Measurements from ENCODE around the gene SLC4A3.
A peak's percentile ranks its signal among the peaks of the same experiment; 100 is the strongest.

DNA sequence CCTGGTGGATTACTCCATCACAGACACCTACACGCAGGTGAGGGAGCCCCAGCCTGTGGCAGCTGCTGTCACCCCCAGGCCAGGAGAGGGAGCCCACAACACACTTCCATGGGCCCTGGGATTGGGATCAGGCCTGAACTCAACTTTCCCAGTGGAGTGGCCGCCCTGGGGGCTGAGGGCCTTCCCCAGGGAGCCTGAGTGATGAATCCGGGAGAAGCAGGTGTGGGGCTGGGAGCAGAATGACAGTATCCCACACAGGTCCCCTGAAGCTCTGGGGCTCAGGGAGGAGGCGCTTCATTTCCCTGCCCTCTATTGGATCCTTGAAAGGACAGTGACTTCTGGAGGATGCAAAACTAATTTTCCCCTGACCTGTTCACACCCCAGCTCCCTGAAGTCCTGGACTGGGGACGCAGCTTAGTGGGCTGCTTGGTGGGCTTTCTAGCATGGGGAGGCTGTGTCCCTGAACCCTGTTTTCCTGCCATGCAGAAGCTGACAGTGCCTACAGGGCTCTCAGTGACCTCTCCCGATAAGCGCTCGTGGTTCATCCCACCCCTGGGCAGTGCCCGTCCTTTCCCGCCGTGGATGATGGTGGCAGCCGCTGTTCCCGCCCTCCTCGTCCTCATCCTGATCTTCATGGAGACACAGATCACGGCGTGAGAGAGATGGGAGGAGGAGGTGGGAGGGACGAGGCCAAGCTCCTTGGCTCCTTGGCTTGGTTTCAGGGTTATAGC lies 11.0 kb downstream of the SLC4A3 start:
- TF ChIP-seq EZH2 (IDR thresholded peaks at IDR 0.05) (no peak), ZNF274 (IDR thresholded peaks at IDR 0.05; ENCODE audit: low read depth, low read length) (no peak), CBX3 (IDR thresholded peaks at IDR 0.05; ENCODE audit: low read depth) (no peak), ELF1 (IDR thresholded peaks at IDR 0.05; ENCODE audit: borderline replicate concordance, low read depth) (no peak), POLR2A (IDR thresholded peaks at IDR 0.05; ENCODE audit: borderline replicate concordance, extremely low read depth, insufficient read depth, insufficient read length) (no peak), EZH2phosphoT487 (IDR thresholded peaks at IDR 0.05; ENCODE audit: borderline replicate concordance) (no peak), POLR2AphosphoS5 (IDR thresholded peaks at IDR 0.05; ENCODE audit: low read depth, low read length) (no peak), YY1 (IDR thresholded peaks at IDR 0.05; ENCODE audit: extremely low read depth, insufficient replicate concordance, low read depth, low read length) (no peak), CEBPB (IDR thresholded peaks at IDR 0.05; ENCODE audit: low read depth) (no peak), SP1 (IDR thresholded peaks at IDR 0.05; ENCODE audit: low read depth) (no peak)
- TF ChIP-seq, protein P1, sequence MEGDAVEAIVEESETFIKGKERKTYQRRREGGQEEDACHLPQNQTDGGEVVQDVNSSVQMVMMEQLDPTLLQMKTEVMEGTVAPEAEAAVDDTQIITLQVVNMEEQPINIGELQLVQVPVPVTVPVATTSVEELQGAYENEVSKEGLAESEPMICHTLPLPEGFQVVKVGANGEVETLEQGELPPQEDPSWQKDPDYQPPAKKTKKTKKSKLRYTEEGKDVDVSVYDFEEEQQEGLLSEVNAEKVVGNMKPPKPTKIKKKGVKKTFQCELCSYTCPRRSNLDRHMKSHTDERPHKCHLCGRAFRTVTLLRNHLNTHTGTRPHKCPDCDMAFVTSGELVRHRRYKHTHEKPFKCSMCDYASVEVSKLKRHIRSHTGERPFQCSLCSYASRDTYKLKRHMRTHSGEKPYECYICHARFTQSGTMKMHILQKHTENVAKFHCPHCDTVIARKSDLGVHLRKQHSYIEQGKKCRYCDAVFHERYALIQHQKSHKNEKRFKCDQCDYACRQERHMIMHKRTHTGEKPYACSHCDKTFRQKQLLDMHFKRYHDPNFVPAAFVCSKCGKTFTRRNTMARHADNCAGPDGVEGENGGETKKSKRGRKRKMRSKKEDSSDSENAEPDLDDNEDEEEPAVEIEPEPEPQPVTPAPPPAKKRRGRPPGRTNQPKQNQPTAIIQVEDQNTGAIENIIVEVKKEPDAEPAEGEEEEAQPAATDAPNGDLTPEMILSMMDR (IDR thresholded peaks at IDR 0.05 in 2 of 3, conservative IDR thresholded peaks at IDR 0.05 in 1 of 3; ENCODE audit: borderline replicate concordance in 1 of 3, insufficient read depth in 1 of 3, low read depth in 2 of 3, low read length in 2 of 3): peak in 2 of 3 experiments; percentile 33 to 41; a peak in 4 of 6 replicates
- TF ChIP-seq, protein P2, sequence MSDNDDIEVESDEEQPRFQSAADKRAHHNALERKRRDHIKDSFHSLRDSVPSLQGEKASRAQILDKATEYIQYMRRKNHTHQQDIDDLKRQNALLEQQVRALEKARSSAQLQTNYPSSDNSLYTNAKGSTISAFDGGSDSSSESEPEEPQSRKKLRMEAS (IDR thresholded peaks at IDR 0.05): no peak
- TF ChIP-seq, protein P3, sequence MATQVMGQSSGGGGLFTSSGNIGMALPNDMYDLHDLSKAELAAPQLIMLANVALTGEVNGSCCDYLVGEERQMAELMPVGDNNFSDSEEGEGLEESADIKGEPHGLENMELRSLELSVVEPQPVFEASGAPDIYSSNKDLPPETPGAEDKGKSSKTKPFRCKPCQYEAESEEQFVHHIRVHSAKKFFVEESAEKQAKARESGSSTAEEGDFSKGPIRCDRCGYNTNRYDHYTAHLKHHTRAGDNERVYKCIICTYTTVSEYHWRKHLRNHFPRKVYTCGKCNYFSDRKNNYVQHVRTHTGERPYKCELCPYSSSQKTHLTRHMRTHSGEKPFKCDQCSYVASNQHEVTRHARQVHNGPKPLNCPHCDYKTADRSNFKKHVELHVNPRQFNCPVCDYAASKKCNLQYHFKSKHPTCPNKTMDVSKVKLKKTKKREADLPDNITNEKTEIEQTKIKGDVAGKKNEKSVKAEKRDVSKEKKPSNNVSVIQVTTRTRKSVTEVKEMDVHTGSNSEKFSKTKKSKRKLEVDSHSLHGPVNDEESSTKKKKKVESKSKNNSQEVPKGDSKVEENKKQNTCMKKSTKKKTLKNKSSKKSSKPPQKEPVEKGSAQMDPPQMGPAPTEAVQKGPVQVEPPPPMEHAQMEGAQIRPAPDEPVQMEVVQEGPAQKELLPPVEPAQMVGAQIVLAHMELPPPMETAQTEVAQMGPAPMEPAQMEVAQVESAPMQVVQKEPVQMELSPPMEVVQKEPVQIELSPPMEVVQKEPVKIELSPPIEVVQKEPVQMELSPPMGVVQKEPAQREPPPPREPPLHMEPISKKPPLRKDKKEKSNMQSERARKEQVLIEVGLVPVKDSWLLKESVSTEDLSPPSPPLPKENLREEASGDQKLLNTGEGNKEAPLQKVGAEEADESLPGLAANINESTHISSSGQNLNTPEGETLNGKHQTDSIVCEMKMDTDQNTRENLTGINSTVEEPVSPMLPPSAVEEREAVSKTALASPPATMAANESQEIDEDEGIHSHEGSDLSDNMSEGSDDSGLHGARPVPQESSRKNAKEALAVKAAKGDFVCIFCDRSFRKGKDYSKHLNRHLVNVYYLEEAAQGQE (IDR thresholded peaks at IDR 0.05; ENCODE audit: low read depth): no peak
- TF ChIP-seq, protein P4, sequence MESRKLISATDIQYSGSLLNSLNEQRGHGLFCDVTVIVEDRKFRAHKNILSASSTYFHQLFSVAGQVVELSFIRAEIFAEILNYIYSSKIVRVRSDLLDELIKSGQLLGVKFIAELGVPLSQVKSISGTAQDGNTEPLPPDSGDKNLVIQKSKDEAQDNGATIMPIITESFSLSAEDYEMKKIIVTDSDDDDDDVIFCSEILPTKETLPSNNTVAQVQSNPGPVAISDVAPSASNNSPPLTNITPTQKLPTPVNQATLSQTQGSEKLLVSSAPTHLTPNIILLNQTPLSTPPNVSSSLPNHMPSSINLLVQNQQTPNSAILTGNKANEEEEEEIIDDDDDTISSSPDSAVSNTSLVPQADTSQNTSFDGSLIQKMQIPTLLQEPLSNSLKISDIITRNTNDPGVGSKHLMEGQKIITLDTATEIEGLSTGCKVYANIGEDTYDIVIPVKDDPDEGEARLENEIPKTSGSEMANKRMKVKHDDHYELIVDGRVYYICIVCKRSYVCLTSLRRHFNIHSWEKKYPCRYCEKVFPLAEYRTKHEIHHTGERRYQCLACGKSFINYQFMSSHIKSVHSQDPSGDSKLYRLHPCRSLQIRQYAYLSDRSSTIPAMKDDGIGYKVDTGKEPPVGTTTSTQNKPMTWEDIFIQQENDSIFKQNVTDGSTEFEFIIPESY (IDR thresholded peaks at IDR 0.05; ENCODE audit: extremely low read depth, insufficient replicate concordance, low read length): no peak

Measured in HCT116 (cell line).